GM21381 (cell line): Measurements from ENCODE around the gene UPK3A.

Experiments
- ATAC-seq: cut with Tn5 transposase; IDR thresholded peaks from one replicate; pipeline ENCODE4 v1.9.1; 2021; ENCODE audit warnings: mild to moderate bottlenecking, moderate library complexity; ENCODE audit not compliant: unreplicated experiment

UPK3A gene

GRCh38 chr22:45308391-45308956 is 23.7 kb downstream of the UPK3A start:
- no peak for ATAC-seq

- ATAC-seq: no peak
Observed at GRCh38 chr22:45308957-45309421, 24.2 kb downstream of the UPK3A start.

DNA sequence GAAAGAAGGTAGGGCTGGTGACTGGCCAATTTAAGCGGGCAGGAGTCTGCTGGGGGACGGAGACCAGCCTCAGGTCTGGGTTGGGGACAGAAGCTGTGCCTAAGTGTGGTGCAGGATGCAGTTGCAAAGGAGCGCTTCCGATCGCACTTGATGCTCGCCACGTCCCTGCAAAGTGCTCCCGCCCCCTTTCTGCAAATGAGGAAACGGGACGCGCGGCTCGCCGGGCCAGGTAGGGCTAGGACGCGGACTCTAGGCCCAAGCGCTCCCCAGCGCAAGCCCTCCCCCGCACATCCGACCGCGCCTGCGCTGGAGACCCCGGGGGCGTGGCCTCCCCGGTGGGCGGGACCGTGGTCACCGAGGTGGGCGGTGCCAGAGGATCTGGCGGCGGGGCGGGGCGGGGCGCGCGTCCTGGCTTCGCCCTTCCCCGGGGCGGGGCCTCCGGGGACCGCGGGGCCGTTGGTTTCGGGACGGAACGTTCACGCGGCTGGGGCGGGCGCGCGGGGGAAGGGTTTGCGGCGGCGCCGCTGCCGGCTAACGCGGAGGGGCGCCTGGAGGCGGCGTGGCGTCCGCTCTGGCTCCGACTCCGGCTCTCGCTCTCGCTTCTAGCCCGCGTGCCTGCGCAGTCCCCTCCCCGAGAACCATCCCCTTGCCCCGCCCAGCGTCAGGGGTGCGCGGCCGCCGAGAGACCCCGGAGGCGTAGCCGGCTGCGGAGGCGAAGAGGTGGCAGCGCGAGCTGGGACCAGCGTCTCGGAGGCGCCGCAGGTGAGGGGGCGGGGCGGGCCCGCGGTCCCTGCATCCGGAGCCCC is 24.9 kb downstream of the UPK3A start, which contains the start of gene FAM118A:
FAM118A (plus strand) TSS at position 513 of the 806 bp plus-strand sequence. CDS start 12,446 bp downstream, outside the sequence.
- ATAC-seq: peak; percentile 82

GRCh38 chr22:45310331-45310976 is 25.7 kb downstream of the UPK3A start:
- no peak for ATAC-seq

- ATAC-seq: no peak
Observed at GRCh38 chr22:45310977-45311531, 26.3 kb downstream of the UPK3A start.

DNA sequence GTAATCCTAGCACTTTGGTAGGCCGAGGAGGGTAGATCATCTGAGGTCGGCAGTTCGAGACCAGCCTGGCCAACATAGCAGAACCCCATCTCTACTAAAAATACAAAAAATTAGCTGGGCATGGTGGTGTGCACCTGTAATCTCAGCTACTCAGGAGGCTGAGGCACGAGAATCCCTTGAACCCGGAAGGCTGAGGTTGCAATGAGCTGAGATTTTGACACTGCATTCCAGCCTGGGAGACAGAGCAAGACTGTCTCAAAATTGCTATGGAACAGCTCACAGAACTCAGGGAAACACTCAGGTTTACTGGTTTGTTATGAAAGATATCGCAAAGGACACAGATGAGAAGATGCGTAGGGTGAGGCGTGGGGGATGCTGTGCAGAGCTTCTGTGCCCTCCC is 27.7 kb downstream of the UPK3A start:
- ATAC-seq: no peak

DNA sequence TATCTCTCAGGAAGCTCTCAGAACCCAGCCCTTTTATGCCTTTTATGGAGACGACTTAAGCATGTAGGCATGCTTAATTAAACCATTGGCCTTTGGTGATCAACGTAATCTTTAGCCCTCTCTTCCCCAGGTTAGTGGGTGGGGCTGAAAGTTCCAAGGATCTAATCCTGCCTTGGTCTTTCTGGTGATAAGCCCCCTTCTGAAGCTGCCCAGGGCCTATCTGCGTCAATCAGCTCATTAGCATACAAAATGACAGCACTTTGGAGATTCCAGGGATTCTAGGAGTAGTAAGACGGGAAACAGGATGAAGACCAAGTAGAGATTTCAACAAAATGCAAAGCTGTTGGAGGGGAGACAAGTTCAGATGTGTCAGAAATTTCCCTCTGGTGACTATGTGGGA is 28.1 kb downstream of the UPK3A start:
- no peak for ATAC-seq

DNA sequence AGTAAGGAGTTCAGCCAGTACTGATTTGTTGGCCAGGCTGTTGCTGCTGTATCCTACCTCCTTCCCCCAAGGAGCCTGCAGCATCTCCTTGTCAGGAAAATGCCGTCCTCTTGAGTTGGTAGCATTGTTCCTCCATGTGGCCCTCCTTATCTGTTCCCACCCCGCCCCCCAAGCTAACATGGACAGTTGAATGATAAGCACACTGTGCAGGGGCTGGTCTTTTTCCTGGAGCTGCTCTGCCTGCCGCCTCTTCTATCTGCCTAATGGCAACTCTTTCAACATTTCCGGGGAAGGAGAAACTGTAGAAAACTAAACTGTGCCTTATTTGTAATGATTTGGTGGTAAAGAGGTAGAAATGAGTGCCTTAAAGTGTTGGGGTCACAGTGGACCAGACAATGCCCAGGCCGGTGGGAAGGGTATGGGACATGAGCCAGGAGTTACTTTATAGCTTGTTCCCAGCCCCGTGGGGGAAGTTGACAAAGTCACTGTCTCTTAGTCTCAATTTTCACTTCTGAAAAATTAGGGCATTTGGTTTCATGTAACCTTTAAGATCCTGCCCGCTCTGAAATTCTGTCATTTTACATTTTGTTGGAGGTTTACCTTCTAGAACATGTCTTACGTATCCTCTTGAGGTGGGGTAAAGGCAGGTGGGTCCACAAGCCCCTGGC is 29.4 kb downstream of the UPK3A start:
- ATAC-seq: no peak

GRCh38 chr22:45314786-45315185 is 30.0 kb downstream of the UPK3A start:
- no peak for ATAC-seq

DNA sequence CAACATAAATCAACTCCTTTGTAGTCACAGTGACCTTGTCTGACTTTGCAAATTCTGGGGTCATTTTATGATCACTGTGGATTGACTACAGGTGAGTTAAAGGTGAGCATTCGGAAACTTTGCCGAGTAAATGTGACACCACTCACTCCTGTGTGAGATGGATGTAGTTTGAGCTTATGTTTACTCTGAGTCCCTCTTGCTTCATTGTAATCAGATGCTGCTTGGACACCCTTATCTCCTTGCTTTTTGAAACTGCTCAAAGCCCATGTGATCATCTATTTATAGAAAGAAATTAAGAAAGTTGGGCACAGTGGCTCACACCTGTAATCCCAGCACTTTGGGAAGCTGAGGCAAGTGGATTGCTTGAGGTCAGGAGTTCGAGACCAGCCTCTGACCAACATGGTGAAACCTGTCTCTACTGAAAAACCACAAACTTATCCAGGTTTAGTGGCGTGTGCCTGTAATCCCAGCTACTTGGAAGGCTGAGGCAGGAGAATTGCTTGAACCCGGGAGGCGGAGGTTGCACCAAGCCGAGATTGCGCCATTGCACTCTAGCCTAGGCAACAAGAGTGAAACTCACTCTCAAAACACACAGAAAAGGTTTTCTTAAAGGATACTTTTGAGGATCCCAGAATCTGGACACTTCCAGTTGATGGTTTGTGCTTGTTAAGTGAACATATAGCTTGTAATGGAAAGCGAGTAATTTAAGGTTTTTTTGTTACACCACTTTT is 32.2 kb downstream of the UPK3A start:
- no peak for ATAC-seq

DNA sequence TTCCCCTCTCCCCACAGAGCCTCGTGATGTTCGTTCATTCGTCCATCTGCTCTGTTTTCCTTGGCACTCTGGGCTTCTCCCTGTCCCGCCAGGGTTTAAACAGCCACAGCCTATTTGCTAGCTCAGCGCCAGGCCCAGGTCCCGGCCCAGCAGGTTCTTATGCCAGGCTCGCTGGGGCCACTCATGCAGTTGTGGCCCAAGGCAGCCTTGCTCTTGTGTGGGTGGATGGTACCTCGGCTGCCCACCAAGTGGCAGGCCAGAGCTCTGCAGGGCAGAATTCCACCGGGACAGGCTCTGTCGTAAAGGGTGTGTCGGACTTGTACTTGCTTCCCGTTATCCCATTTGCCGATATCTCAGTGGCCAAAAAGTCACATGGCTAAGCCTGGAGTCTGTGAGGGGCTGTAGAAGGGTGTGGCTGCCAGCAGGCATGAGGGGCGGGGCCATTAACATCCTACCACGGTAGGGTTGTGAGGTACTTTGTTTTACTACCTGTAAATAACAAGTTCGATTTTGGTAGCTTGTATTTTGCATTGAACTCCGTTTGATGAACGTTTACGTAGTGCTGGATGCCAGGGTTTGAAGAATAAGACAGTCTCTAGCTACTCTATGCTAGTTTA is 32.9 kb downstream of the UPK3A start:
- ATAC-seq: no peak

GRCh38 chr22:45318168-45318557 is 33.4 kb downstream of the UPK3A start:
- ATAC-seq: peak; percentile 58

DNA sequence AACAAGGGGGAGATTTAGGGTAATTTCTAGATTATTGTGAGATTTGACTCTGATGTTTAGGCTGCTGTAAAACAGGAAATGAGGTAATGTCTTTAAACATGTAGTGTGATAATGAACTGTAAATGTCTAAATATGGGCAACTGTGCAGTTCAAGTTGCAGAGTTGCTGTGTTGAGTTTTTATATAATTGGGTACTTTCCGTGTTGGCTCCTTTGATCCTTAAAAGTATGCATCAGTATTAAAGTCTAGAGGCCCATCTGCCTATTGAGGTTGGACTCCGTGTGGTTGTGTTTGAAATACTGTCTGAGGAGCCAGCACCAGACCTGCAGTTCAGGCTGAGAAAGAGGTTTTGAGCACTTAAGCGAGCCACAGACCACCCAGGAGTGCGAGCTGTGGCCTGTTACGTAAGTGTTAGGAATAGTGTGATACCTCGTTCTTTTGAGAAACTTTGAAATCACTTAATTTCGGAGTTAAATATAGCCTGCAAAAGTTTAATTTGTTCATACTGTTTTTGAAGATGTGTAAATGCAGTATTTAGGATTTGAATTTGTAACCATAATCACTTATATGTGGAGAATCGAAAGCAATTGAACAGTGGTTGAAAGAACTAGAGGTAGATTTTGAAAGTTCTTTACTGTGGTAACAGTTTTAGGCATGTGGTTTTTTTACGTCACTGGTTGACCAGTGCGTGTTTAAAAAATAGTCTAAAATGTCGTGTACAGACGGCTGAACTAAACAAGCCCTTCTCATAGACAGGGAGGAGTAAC is 34.0 kb downstream of the UPK3A start:
- ATAC-seq: peak; percentile 39

- ATAC-seq: no peak
Observed at GRCh38 chr22:45319324-45319685, 34.6 kb downstream of the UPK3A start.

DNA sequence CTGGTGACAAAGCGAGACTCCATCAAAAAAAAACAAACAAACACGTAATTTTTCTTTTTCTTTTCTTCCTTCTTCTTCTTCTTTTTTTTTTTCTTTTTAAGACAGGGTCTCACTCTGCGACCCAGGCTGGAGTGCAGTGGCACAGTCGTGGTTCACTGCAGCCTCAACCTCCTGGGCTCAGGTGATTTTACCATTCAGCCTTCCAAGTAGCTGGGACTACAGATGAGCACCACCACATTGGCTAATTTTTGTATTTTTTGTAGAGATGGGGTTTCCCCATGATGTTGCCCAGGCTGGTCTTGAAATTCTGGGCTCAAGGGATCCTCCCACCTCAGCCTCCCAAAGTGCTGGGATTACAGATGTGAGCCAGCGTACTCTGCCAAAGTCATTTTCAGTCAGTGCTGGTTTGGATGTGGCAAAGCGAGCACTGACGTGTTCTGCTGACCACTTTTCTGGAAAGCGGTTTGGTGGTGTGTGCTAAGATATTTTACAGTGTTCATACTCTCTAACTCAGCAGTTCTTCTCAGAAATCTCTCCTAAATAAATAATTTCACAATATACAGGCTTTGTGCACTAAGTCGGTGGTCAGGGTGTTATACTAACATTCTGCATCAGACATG is 35.7 kb downstream of the UPK3A start:
- ATAC-seq: no peak

DNA sequence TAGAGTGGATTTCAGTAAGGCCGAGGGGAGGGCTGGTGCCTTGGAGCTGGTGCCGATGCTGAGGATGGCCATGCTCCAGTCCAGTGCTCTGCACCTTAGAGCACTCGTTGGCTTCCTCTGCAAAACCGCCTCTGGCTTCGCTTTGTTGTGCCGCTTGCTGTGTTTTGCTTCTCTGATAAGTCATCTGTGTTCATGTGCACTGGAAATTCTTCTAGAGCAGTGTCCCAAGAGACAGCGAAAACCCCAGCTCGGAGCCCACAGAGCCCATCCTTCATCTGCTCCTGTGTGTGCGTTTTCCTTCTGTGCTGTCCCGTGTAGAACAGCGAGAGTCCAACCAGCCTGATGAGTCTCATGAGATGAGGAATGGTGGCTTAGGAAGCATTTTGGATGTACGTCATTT is 37.1 kb downstream of the UPK3A start:
- ATAC-seq: no peak

DNA sequence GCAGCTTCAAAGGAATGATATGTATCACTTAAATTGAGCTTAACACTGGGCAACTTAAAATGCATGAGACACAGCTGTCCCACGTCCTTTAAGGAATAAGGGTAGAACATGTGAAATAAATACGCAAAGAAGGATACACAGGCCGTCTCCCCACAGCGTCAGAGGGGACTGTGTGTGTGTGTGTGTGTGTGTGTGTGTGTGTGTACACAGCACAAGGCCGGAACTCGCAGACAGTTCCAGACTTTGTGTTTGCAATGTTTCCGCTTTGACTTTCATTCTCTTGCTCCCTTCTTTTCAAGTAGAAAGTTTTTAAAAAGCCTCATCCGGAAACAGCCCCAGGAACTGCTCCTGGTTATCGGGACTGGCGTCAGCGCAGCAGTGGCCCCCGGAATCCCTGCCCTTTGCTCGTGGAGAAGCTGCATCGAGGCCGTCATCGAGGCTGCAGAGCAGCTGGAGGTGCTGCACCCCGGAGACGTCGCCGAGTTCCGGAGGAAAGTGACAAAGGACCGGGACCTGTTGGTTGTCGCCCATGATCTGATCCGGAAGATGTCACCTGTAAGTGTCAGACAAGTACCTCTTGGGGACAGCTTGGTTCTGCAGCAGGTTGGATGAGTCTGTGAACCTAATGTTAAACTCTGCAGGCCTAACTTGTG is 38.2 kb downstream of the UPK3A start:
- no peak for ATAC-seq

GRCh38 chr22:45323695-45324094 is 38.9 kb downstream of the UPK3A start:
- ATAC-seq: no peak
